Measurements from ENCODE around the gene SLC9A3. TPM values are rescaled to one million over a fixed set of nuclear protein-coding genes. Genes with fewer than 3 reads are reported as not detected.

Gene SLC9A3
- polyA plus RNA-seq, 1 of the 3 experiments (the other 2 are of a cell fraction): 1.9 TPM

DNA sequence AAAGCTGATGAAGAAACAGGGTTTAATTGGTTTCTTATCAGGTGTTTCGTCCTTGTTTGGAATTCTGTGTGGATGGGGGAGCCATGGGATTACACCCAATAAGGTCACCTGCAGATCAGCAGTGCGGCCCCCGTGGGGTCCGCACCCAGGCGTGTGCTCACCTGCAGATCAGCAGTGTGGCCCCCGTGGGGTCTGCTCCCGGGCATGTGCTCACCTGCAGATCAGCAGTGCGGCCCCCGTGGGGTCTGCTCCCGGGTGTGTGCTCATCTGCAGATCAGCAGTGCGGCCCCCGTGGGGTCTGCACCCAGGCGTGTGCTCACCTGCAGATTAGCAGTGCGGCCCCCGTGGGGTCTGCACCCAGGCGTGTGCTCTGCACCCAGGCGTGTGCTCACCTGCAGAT is 46.2 kb upstream of the SLC9A3 start:
- Histone ChIP-seq H3K9ac (no peak overlapping the region), H4K20me1 (ENCODE audit: insufficient read depth) (no peaks in the 10 kb centered on the region), H3K4me1 (ENCODE audit: control insufficient read depth in 1 of 2, insufficient read depth in 2 of 2, low read depth in 1 of 2, low read length in 1 of 2) (no peaks in the 10 kb centered on the region), H3K9me2 (no peaks in the 10 kb centered on the region), H3K79me2 (ENCODE audit: insufficient read depth) (no peaks in the 10 kb centered on the region), H3K27ac (ENCODE audit: low read depth in 2 of 2, low read length in 1 of 2) (no peak overlapping the region), H3K27me3 (ENCODE audit: insufficient read depth) (peaks cover 43% of the 10 kb centered on the region), H2AFZ (ENCODE audit: low read depth) (no peak overlapping the region), H3F3A (replicated peaks; ENCODE audit: insufficient read depth) (no peaks in the 10 kb centered on the region), H3K9me3 (0 out of 2 replicates have a peak, but pooled peaks cover 3% of the 10 kb centered on the region), H3K4me2 (no peak overlapping the region), H3K36me3 (replicated peaks in 1 of 2; ENCODE audit: control insufficient read depth in 1 of 2, insufficient read depth in 2 of 2, low read length in 1 of 2) (no peaks in the 10 kb centered on the region), H3K4me3 (ENCODE audit: low read depth in 2 of 2, low read length in 1 of 2) (no peak overlapping the region)
- TF ChIP-seq FOSL2 (IDR thresholded peaks at IDR 0.05; ENCODE audit: borderline replicate concordance, low read depth): no peak
- no peak for TF ChIP-seq TAF1 (IDR thresholded peaks at IDR 0.05; ENCODE audit: borderline replicate concordance, low read depth, low read length)
- TF ChIP-seq, protein P1, sequence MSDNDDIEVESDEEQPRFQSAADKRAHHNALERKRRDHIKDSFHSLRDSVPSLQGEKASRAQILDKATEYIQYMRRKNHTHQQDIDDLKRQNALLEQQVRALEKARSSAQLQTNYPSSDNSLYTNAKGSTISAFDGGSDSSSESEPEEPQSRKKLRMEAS (IDR thresholded peaks at IDR 0.05; ENCODE audit: low read depth): no peak
- TF ChIP-seq SMC3 (IDR thresholded peaks at IDR 0.05; ENCODE audit: low read depth, low read length): no peak
- TF ChIP-seq ELF1 (IDR thresholded peaks at IDR 0.05): no peak
- TF ChIP-seq NRF1 (IDR thresholded peaks at IDR 0.05; ENCODE audit: low read depth, low read length): no peak
- TF ChIP-seq, protein P2, sequence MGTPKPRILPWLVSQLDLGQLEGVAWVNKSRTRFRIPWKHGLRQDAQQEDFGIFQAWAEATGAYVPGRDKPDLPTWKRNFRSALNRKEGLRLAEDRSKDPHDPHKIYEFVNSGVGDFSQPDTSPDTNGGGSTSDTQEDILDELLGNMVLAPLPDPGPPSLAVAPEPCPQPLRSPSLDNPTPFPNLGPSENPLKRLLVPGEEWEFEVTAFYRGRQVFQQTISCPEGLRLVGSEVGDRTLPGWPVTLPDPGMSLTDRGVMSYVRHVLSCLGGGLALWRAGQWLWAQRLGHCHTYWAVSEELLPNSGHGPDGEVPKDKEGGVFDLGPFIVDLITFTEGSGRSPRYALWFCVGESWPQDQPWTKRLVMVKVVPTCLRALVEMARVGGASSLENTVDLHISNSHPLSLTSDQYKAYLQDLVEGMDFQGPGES (IDR thresholded peaks at IDR 0.05; ENCODE audit: low read depth, low read length): no peak
- TF ChIP-seq, protein P3, sequence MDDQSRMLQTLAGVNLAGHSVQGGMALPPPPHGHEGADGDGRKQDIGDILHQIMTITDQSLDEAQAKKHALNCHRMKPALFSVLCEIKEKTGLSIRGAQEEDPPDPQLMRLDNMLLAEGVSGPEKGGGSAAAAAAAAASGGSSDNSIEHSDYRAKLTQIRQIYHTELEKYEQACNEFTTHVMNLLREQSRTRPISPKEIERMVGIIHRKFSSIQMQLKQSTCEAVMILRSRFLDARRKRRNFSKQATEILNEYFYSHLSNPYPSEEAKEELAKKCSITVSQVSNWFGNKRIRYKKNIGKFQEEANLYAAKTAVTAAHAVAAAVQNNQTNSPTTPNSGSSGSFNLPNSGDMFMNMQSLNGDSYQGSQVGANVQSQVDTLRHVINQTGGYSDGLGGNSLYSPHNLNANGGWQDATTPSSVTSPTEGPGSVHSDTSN (IDR thresholded peaks at IDR 0.05): no peak
- TF ChIP-seq, protein P4, sequence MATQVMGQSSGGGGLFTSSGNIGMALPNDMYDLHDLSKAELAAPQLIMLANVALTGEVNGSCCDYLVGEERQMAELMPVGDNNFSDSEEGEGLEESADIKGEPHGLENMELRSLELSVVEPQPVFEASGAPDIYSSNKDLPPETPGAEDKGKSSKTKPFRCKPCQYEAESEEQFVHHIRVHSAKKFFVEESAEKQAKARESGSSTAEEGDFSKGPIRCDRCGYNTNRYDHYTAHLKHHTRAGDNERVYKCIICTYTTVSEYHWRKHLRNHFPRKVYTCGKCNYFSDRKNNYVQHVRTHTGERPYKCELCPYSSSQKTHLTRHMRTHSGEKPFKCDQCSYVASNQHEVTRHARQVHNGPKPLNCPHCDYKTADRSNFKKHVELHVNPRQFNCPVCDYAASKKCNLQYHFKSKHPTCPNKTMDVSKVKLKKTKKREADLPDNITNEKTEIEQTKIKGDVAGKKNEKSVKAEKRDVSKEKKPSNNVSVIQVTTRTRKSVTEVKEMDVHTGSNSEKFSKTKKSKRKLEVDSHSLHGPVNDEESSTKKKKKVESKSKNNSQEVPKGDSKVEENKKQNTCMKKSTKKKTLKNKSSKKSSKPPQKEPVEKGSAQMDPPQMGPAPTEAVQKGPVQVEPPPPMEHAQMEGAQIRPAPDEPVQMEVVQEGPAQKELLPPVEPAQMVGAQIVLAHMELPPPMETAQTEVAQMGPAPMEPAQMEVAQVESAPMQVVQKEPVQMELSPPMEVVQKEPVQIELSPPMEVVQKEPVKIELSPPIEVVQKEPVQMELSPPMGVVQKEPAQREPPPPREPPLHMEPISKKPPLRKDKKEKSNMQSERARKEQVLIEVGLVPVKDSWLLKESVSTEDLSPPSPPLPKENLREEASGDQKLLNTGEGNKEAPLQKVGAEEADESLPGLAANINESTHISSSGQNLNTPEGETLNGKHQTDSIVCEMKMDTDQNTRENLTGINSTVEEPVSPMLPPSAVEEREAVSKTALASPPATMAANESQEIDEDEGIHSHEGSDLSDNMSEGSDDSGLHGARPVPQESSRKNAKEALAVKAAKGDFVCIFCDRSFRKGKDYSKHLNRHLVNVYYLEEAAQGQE (IDR thresholded peaks at IDR 0.05; ENCODE audit: low read depth, low read length): no peak
- TF ChIP-seq RFX5 (IDR thresholded peaks at IDR 0.05; ENCODE audit: low read length): no peak
- TF ChIP-seq, protein P5, sequence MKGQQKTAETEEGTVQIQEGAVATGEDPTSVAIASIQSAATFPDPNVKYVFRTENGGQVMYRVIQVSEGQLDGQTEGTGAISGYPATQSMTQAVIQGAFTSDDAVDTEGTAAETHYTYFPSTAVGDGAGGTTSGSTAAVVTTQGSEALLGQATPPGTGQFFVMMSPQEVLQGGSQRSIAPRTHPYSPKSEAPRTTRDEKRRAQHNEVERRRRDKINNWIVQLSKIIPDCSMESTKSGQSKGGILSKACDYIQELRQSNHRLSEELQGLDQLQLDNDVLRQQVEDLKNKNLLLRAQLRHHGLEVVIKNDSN (IDR thresholded peaks at IDR 0.05; ENCODE audit: borderline replicate concordance, low read depth): no peak
- no peak for TF ChIP-seq JUND (IDR thresholded peaks at IDR 0.05)
- no peak for TF ChIP-seq GATA2 (CRISPR knock-in tag; IDR thresholded peaks at IDR 0.05)
- ChIA-PET POLR2A (no interaction called here), CTCF (no interaction called here)
- 46% methylated on average over 12 of the region's 17 CpGs for WGBS (ENCODE audit: low lambda C conversion rate)
- no peak for DNase-seq
